A673 (cell line): ENCODE data around the gene MARK1.

Experiments used
- CTCF ChIP-seq: fragments of 300-800, 200-600 bp; sonication (generic); conservative IDR thresholded peaks from 2 replicates; pipeline ENCODE4 v1.5.1; 2017; ENCODE audit warnings: low read depth, mild to moderate bottlenecking, antibody characterized with exemption, low read length, moderate library complexity, mixed read lengths
- EZH2 ChIP-seq: fragments of 200-600 bp; sonication (generic); IDR thresholded peaks from 2 replicates; pipeline ENCODE4 v1.6.1; 2017; ENCODE audit warnings: borderline replicate concordance, low read depth, mild to moderate bottlenecking, mixed read lengths, antibody characterized with exemption, low read length; ENCODE audit not compliant: poor library complexity, severe bottlenecking

- TF ChIP-seq EZH2, result no peak
- TF ChIP-seq CTCF, result no peak
Observed at GRCh38 chr1:220655509-220655908, 127.6 kb downstream of the MARK1 start.
